Fibroblast of lung (primary cell): Measurements from ENCODE around the gene COL4A1. TPM values are rescaled to one million over a fixed set of nuclear protein-coding genes. Genes with fewer than 3 reads are reported as not detected.

Experiments used
- DNase-seq, 2 donors: peaks; one replicate each; pipeline versions ENCODE4 v3.0.0 to v3.0.0-alpha.2; 2010; ENCODE audit warnings: low read depth in 2 of 2
- H2AFZ ChIP-seq: 2 replicates; pipeline ENCODE4 v1.5.1; 2012; ENCODE audit warnings: low read length, control low read depth, inconsistent platforms
- H3K27ac ChIP-seq: 2 replicates; pipeline ENCODE4 v1.5.1; 2011; ENCODE audit warnings: low read length, control low read depth; ENCODE audit not compliant: insufficient read depth
- H3K27me3 ChIP-seq: 2 replicates; pipeline ENCODE4 v1.5.1; 2011; ENCODE audit warnings: mild to moderate bottlenecking, low read length; ENCODE audit not compliant: control insufficient read depth, insufficient read depth
- H3K36me3 ChIP-seq: 2 replicates; pipeline ENCODE4 v1.5.1; 2011; ENCODE audit warnings: low read length; ENCODE audit not compliant: control insufficient read depth, insufficient read depth
- H3K4me1 ChIP-seq: 2 replicates; pipeline ENCODE4 v1.5.1; 2011; ENCODE audit warnings: low read length; ENCODE audit not compliant: control insufficient read depth, insufficient read depth; ENCODE audit errors: extremely low read depth
- H3K4me2 ChIP-seq: 2 replicates; pipeline ENCODE4 v1.5.1; 2011; ENCODE audit warnings: low read length, control low read depth; ENCODE audit not compliant: insufficient read depth; ENCODE audit errors: extremely low read depth
- H3K4me3 ChIP-seq, 4 experiments: fragments of 200-600 bp in 1 of 4; sonication (generic) in 1 of 4; replicated peaks in 1 of 4; 2 replicates each; pipeline ENCODE4 v1.5.1; 2011 to 2016; ENCODE audit warnings: low read length in 4 of 4, low read depth in 3 of 4, mild to moderate bottlenecking in 3 of 4, control low read depth in 2 of 4, inconsistent platforms in 1 of 4, mixed read lengths in 1 of 4; ENCODE audit not compliant: insufficient read depth in 1 of 4; ENCODE audit errors: control extremely low read depth in 1 of 4
- H3K79me2 ChIP-seq: 2 replicates; pipeline ENCODE4 v1.5.1; 2012; ENCODE audit warnings: mild to moderate bottlenecking, low read length, inconsistent platforms; ENCODE audit not compliant: control insufficient read depth, insufficient read depth
- H3K9ac ChIP-seq: 2 replicates; pipeline ENCODE4 v1.5.1; 2011; ENCODE audit warnings: mild to moderate bottlenecking, low read length, control low read depth; ENCODE audit not compliant: insufficient read depth
- H3K9me3 ChIP-seq: 2 replicates; pipeline ENCODE4 v1.5.1; 2012; ENCODE audit warnings: low read depth, low read length; ENCODE audit not compliant: control insufficient read depth, insufficient read depth
- H4K20me1 ChIP-seq: 2 replicates; pipeline ENCODE4 v1.5.1; 2011; ENCODE audit warnings: low read length; ENCODE audit not compliant: control insufficient read depth, insufficient read depth; ENCODE audit errors: extremely low read depth
- CTCF ChIP-seq, 2 donors: IDR thresholded peaks in 1 of 2; conservative IDR thresholded peaks in 1 of 2; 1 replicate in 1 of 2; 2 replicates in 1 of 2; pipeline ENCODE4 v1.5.1; 2011 to 2012; ENCODE audit warnings: low read length in 2 of 2, control low read depth in 1 of 2, inconsistent platforms in 1 of 2, low read depth in 1 of 2, mild to moderate bottlenecking in 1 of 2
- EZH2 ChIP-seq: IDR thresholded peaks from 2 replicates; pipeline ENCODE4 v1.5.1; 2012; ENCODE audit warnings: low read length, control low read depth, mild to moderate bottlenecking; ENCODE audit errors: missing control alignments
- polyA plus RNA-seq, 2 donors: library from polyadenylated mRNA; depleted of rRNA in 1 of 2; stranded (reverse) in 1 of 2; unstranded in 1 of 2; fragments of >200 nt; gene quantifications; 2 replicates each; pipeline ENCODE4 v1.2.1, GENCODE V29; 2011 to 2012; ENCODE audit warnings: missing spikeins in 1 of 2
- total RNA-seq: library from RNA; depleted of rRNA; stranded (reverse); fragments of >200 nt; gene quantifications from 2 replicates; pipeline ENCODE4 v1.2.1, GENCODE V29; 2014

Gene COL4A1
- total and polyA plus RNA-seq, 2 donors (not counting 1 experiment from before 2014, with no cell fraction given), result 34.0 to 607 TPM

- Histone ChIP-seq H3K4me3 (no peak overlapping the region), H3K4me2 (no peak overlapping the region), H2AFZ (no peak overlapping the region), H3K27ac (no peak overlapping the region), H3K79me2 (no peaks in the 10 kb centered on the region), H3K27me3 (no peaks in the 10 kb centered on the region), H3K36me3 (no peaks in the 10 kb centered on the region), H4K20me1 (no peaks in the 10 kb centered on the region), H3K9ac (no peak overlapping the region), H3K4me1 (peaks cover 7% of the 10 kb centered on the region), H3K9me3 (no peaks in the 10 kb centered on the region)
- no peak for DNase-seq
- TF ChIP-seq EZH2 (no peak), CTCF (conservative IDR thresholded peaks at IDR 0.05 in 1 of 2, IDR thresholded peaks at IDR 0.05 in 1 of 2; ENCODE audit: low read depth in 1 of 2, low read length in 2 of 2) (no peak)
Observed at GRCh38 chr13:110121422-110122083, 185.4 kb downstream of the COL4A1 start.

- Histone ChIP-seq H4K20me1 (no peaks in the 10 kb centered on the region), H3K27ac (no peak overlapping the region), H3K79me2 (no peaks in the 10 kb centered on the region), H3K4me2 (no peak overlapping the region), H3K4me3 (no peak overlapping the region), H3K4me1 (no peaks in the 10 kb centered on the region), H3K27me3 (no peaks in the 10 kb centered on the region), H2AFZ (no peak overlapping the region), H3K9me3 (no peaks in the 10 kb centered on the region), H3K9ac (no peak overlapping the region), H3K36me3 (no peaks in the 10 kb centered on the region)
- no peak for TF ChIP-seq CTCF (conservative IDR thresholded peaks at IDR 0.05 in 1 of 2, IDR thresholded peaks at IDR 0.05 in 1 of 2; ENCODE audit: low read depth in 1 of 2, low read length in 2 of 2)
- TF ChIP-seq EZH2, result no peak
- DNase-seq, result peak in 1 of 2 donors; percentile 71
Observed at GRCh38 chr13:110119935-110120905, 186.7 kb downstream of the COL4A1 start.

GRCh38 chr13:110118106-110118505, 188.9 kb downstream of the COL4A1 start:
- Histone ChIP-seq H3K27ac (no peak overlapping the region), H3K27me3 (no peaks in the 10 kb centered on the region), H3K9me3 (no peaks in the 10 kb centered on the region), H3K4me3 (no peak overlapping the region), H3K4me2 (no peak overlapping the region), H2AFZ (no peak overlapping the region), H3K4me1 (peaks cover 7% of the 10 kb centered on the region), H3K36me3 (no peaks in the 10 kb centered on the region), H4K20me1 (no peaks in the 10 kb centered on the region), H3K9ac (no peak overlapping the region), H3K79me2 (no peaks in the 10 kb centered on the region)
- TF ChIP-seq CTCF (conservative IDR thresholded peaks at IDR 0.05 in 1 of 2, IDR thresholded peaks at IDR 0.05 in 1 of 2; ENCODE audit: low read depth in 1 of 2, low read length in 2 of 2) (no peak), EZH2 (no peak)
- DNase-seq, result no peak
